K562 (cell line): ENCODE data around the gene NMRK2. TPM values are rescaled to one million over a fixed set of nuclear protein-coding genes. Genes with fewer than 3 reads are reported as not detected.

Source experiments
- CREB5 ChIP-seq: fragments of 250-450 bp; sonication (Bioruptor Pico); IDR thresholded peaks from 2 replicates; pipeline ENCODE4 v1.5.0; 2020; ENCODE audit warnings: mild to moderate bottlenecking
- DPF2 ChIP-seq: fragments of 450-650 bp; IDR thresholded peaks from 2 replicates; pipeline ENCODE4 v1.6.1; 2016
- HDAC6 ChIP-seq: IDR thresholded peaks from 2 replicates; pipeline ENCODE4 v1.6.1; 2012; ENCODE audit warnings: low read depth, mild to moderate bottlenecking, control low read depth, inconsistent platforms, low read length, moderate library complexity
- IFI16 ChIP-seq: fragments of 250-450 bp; sonication (Bioruptor Pico); IDR thresholded peaks from 2 replicates; pipeline ENCODE4 v2.1.2; 2022; ENCODE audit warnings: mild to moderate bottlenecking, inconsistent platforms
- KAT7 ChIP-seq: sonication (generic); formaldehyde crosslinking; IDR thresholded peaks from 2 replicates; pipeline ENCODE4 v1.8.0; 2022; ENCODE audit warnings: missing genetic modification reagents, mild to moderate bottlenecking, borderline replicate concordance
- KLF6 ChIP-seq: fragments of 250-450 bp; sonication (Bioruptor Pico); IDR thresholded peaks from 2 replicates; pipeline ENCODE4 v1.4.0; 2020; ENCODE audit warnings: mild to moderate bottlenecking, moderate library complexity, borderline replicate concordance
- MAFF ChIP-seq: IDR thresholded peaks from 2 replicates; pipeline ENCODE4 v1.6.1; 2012; ENCODE audit warnings: low read length, improper control_type of control experiment
- MAZ ChIP-seq, 2 experiments: fragments of 450-650 bp in 1 of 2; sonication (generic) in 1 of 2; formaldehyde crosslinking; IDR thresholded peaks in 1 of 2; conservative IDR thresholded peaks in 1 of 2; 2 replicates each; pipeline versions ENCODE4 v1.4.0 to v1.5.0; 2020; ENCODE audit warnings: mild to moderate bottlenecking in 1 of 2, missing genetic modification reagents in 1 of 2
- MLLT1 ChIP-seq, 2 experiments: fragments of 450-650 bp; IDR thresholded peaks; 2 replicates each; pipeline ENCODE4 v1.6.1; 2016
- NFXL1 ChIP-seq: fragments of 450-650 bp; formaldehyde crosslinking; IDR thresholded peaks from 2 replicates; pipeline ENCODE4 v1.4.0; 2021; ENCODE audit warnings: mild to moderate bottlenecking
- PBX2 ChIP-seq, 2 experiments: IDR thresholded peaks in 1 of 2; conservative IDR thresholded peaks in 1 of 2; 2 replicates each; pipeline ENCODE4 v1.6.1; 2016; ENCODE audit warnings: low read depth in 2 of 2, mild to moderate bottlenecking in 1 of 2, missing compliant biosample characterization in 1 of 2, missing genetic modification characterization in 1 of 2, moderate library complexity in 1 of 2
- PHTF2 ChIP-seq: fragments of 250-450 bp; sonication (Bioruptor Pico); IDR thresholded peaks from 2 replicates; pipeline ENCODE4 v1.5.0; 2021; ENCODE audit warnings: mild to moderate bottlenecking
- PURB ChIP-seq: sonication (generic); formaldehyde crosslinking; IDR thresholded peaks from 2 replicates; pipeline ENCODE4 v1.9.0; 2021; ENCODE audit warnings: low read depth, mild to moderate bottlenecking, missing genetic modification reagents
- TARDBP ChIP-seq: fragments of 450-650 bp; IDR thresholded peaks from 2 replicates; pipeline ENCODE4 v1.6.1; 2016
- ZHX1 ChIP-seq: fragments of 150-350 bp; conservative IDR thresholded peaks from 2 replicates; pipeline ENCODE4 v1.6.1; 2014; ENCODE audit warnings: low read length
- ZKSCAN1 ChIP-seq: fragments of 150-350 bp; IDR thresholded peaks from 2 replicates; pipeline ENCODE4 v1.6.1; 2016; ENCODE audit warnings: low read depth, low read length
- ZNF512 ChIP-seq: IDR thresholded peaks from 2 replicates; pipeline ENCODE4 v1.6.1; 2016; ENCODE audit warnings: missing genetic modification characterization, missing compliant biosample characterization
- ZNF695 ChIP-seq: fragments of 450-650 bp; formaldehyde crosslinking; IDR thresholded peaks from 2 replicates; pipeline ENCODE4 v1.4.0; 2020; ENCODE audit warnings: mild to moderate bottlenecking, moderate library complexity
- polyA plus RNA-seq, 8 experiments: library from polyadenylated mRNA; depleted of rRNA in 4 of 8; stranded (reverse) in 5 of 8; unstranded in 3 of 8; fragments of >200 nt; fragmentation: Nextera tagmentation in 2 of 8; fragmentation: Illumina TruSeq in 1 of 8; extraction: Ambion mirVana in 2 of 8; extraction: Trizol in 1 of 8; gene quantifications; 2 replicates each; pipeline versions ENCODE4 v1.2.1 to v1.2.3, GENCODE V29; 2011 to 2014; ENCODE audit warnings: inconsistent platforms in 1 of 8, missing spikeins in 1 of 8
- total RNA-seq, 7 experiments: library from RNA; depleted of rRNA in 6 of 7; stranded (reverse); fragments of >200 nt in 6 of 7; fragmentation: Illumina TruSeq in 2 of 7; extraction: Trizol in 2 of 7; gene quantifications; 2 replicates each; pipeline versions ENCODE4 v1.2.1 to v1.2.3, GENCODE V29; 2011 to 2021; ENCODE audit warnings: low replicate concordance in 1 of 7

Gene NMRK2
- total and polyA plus RNA-seq, 9 of the 15 experiments (the other 6 are each of a cell fraction or from before 2014, with no cell fraction given), result not detected

GRCh38 chr19:3986260-3987041, 53.6 kb downstream of the NMRK2 start (continued):
- TF ChIP-seq DPF2, result peak; percentile 56
- TF ChIP-seq MAZ (CRISPR knock-in tag; conservative IDR thresholded peaks at IDR 0.05 in 1 of 2, IDR thresholded peaks at IDR 0.05 in 1 of 2), result peak in 1 of 2 experiments; percentile 33; a peak in 2 of 4 replicates
- TF ChIP-seq HDAC6, result no peak
- no peak for TF ChIP-seq ZNF695 (CRISPR knock-in tag)
- no peak for TF ChIP-seq CREB5 (CRISPR knock-in tag)
- TF ChIP-seq KAT7, result peak; percentile 37; the same call in 1 of the 2 replicates
- no peak for TF ChIP-seq PHTF2 (CRISPR knock-in tag)
- no peak for TF ChIP-seq ZHX1
- TF ChIP-seq PBX2 (CRISPR knock-in tag; IDR thresholded peaks at IDR 0.05; ENCODE audit: low read depth), result no peak
- peak; percentile 42; the same call in 1 of the 2 replicates for TF ChIP-seq PBX2 (tag; conservative IDR thresholded peaks at IDR 0.05; ENCODE audit: low read depth)
- TF ChIP-seq MLLT1 (IDR thresholded peaks at IDR 0.05), result no peak
- TF ChIP-seq IFI16 (CRISPR knock-in tag), result no peak
- no peak for TF ChIP-seq NFXL1 (CRISPR knock-in tag)
- no peak for TF ChIP-seq TARDBP
- no peak for TF ChIP-seq KLF6 (CRISPR knock-in tag)
- no peak for TF ChIP-seq PURB (CRISPR knock-in tag)
- no peak for TF ChIP-seq MAFF
- TF ChIP-seq ZKSCAN1, result peak; percentile 98
- no peak for TF ChIP-seq ZNF512
